ENCODE measurements around the gene GFOD1. TPM values are rescaled to one million over a fixed set of nuclear protein-coding genes. Genes with fewer than 3 reads are reported as not detected.
A peak's percentile ranks its signal among the peaks of the same experiment; 100 is the strongest.
"Not testable (repeated sequence)": the region's sequence is repeated elsewhere in the genome, so short reads cannot be mapped to it uniquely, and the experiment has no call there.

The GFOD1 gene
- total RNA-seq, 1 donor from 2014 or later, result 16.3 TPM

DNA sequence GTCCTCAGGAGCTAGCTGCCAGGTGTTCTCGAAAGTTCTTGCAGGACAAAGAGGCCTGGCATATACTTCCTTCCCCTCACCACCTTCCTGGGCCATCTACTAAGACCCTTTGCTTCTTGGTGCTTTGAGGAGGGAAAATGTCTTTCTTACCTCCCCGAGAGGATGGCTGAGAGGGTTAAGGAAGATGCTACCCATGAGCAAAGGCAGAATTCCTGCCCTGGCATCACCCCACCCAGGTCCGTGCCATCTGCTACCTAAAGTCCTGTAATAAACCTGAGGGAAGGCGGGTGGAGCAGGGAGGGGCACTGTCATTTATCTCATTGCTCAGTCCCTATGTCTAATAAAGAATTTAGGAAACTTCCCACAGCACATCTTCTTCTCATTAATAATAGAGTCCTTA, 16.2 kb downstream of the GFOD1 start:
- no peak for ATAC-seq
- DNase-seq (ENCODE audit: low spot score), result no peak
- intact Hi-C loops (cut with DNase I), result no loop called here

GRCh38 chr6:13470238-13471140, 16.9 kb downstream of the GFOD1 start:
- ATAC-seq (no peak), DNase-seq (ENCODE audit: low spot score) (no peak)
- intact Hi-C loops (cut with DNase I), result no loop called here

GRCh38 chr6:13469693-13470092, 17.7 kb downstream of the GFOD1 start:
- no peak for ATAC-seq
- intact Hi-C loops (cut with DNase I), result no loop called here

GRCh38 chr6:13468839-13469238, 18.6 kb downstream of the GFOD1 start:
- intact Hi-C loops (cut with DNase I), result no loop called here
- DNase-seq (ENCODE audit: low spot score), result no peak
- ATAC-seq, result no peak

More at GRCh38 chr6:13469693-13470092, 17.7 kb downstream of the GFOD1 start:
- DNase-seq (ENCODE audit: low spot score), result no peak

DNA sequence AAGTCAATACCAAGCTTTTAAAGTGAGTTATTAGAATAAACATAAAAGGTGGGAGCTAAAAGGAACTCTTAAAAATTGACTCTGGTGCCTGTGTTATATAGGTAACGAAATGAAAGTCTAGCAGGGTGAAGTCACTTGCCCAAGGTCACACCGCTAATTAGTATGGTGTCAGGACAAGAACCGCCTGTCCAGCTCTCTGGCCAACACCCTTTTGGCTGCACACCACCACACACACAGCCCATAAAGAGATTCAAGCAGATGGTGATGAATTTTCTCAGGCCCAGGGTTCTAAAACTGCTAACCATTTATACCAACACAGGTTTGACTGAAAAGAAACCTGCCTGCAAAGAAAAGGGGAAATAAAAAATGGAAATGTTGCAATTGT, 20.2 kb downstream of the GFOD1 start:
- intact Hi-C loops (cut with DNase I), result no loop called here
- ATAC-seq (no peak), DNase-seq (ENCODE audit: low spot score) (no peak)

- ATAC-seq, result no peak
Measured at GRCh38 chr6:13466304-13467215, 20.8 kb downstream of the GFOD1 start.

DNA sequence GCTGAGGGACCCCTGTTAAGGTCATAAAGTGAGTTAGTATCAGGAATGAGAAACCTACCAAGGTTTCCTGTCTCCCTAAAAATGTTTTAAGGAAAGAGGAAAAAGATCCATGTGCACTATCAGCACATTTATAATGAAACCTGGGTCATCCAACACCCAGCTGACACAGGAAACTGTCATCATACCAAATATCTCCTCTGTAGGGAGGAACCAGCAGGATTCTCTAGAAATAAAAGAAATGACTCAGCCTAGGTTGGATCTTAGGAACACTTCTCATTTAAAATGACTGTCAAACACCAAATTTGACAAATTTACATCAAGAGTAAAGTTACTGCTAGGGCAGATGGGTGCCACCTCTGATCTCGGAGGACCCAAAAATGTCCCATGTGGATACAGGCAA, 21.7 kb downstream of the GFOD1 start:
- no peak for DNase-seq (ENCODE audit: low spot score)
- ATAC-seq, result no peak
- intact Hi-C loops (cut with DNase I), result no loop called here

More at GRCh38 chr6:13466304-13467215, 20.8 kb downstream of the GFOD1 start:
- intact Hi-C loops (cut with DNase I), result no loop called here
- no peak for DNase-seq (ENCODE audit: low spot score)

DNA sequence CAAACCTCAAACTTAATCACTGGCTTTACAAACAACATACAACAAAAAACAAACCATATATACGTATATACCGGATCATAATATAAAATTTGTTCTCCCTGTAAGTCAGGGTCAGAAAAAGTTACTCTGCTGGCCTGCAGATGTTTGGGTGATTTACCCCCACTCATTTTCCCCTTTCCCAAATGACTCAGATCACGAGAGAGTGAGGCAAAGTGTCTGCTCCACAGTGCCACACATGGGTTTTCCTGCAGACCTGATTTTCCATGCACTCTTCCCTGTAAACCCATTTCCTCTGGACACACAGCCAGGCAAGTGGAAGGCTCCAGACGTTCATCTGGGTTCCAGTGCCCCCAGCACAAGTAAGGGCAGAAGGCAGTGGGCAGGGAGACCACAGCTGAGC, 23.5 kb downstream of the GFOD1 start:
- DNase-seq (ENCODE audit: low spot score), result no peak
- intact Hi-C loops (cut with DNase I), result no loop called here
- ATAC-seq, result no peak

- ATAC-seq (no peak), DNase-seq (ENCODE audit: low spot score) (no peak)
- intact Hi-C loops (cut with DNase I), result no loop called here
Measured at GRCh38 chr6:13463328-13463717, 24.1 kb downstream of the GFOD1 start.

GRCh38 chr6:13462458-13463327, 24.7 kb downstream of the GFOD1 start:
- intact Hi-C loops (cut with DNase I), result no loop called here
- DNase-seq (ENCODE audit: low spot score) (no peak), ATAC-seq (peak; percentile 20)

DNA sequence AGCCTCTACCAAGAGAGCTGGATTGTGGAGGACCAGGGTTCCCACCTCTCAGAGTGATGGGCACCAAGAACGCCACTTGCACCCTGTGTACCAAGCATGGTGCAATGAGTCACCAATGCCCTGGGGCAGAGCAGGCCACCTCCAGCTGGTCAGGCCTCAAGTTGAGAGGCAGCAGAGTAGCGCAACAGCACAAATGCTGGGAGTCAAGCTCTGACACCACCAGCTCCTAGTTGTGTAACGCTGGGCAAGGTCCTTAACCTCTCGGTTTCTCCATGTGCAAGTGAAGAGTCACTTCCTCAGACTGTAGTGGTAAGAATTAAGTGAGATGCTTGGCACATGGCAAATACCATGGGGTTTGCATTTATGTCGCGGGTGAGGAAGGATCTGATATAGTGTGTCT, 25.6 kb downstream of the GFOD1 start:
- DNase-seq (ENCODE audit: low spot score), result no peak
- intact Hi-C loops (cut with DNase I), result no loop called here
- no peak for ATAC-seq

GRCh38 chr6:13461307-13461706, 26.1 kb downstream of the GFOD1 start:
- DNase-seq (ENCODE audit: low spot score) (no peak), ATAC-seq (no peak)
- intact Hi-C loops (cut with DNase I), result no loop called here

DNA sequence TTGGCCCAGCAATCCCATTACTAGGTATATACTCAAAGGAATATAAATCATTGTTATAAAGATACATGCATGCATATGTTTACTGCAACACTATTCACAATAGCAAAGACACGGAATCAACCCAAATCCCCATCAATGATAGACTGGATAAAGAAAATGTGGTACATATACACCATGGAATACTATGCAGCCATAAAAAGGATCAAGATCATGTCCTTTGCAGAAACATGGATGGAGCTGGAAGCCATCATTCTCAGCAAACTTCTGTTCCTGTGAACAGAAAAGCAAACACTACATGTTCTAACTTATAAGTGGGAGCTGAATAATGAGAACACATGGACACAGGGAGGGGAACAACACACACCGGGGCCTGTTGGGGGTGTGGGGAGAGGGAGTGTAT, 27.1 kb downstream of the GFOD1 start:
- DNase-seq (ENCODE audit: low spot score); ATAC-seq; intact Hi-C loops (cut with DNase I): not testable (repeated sequence)

DNA sequence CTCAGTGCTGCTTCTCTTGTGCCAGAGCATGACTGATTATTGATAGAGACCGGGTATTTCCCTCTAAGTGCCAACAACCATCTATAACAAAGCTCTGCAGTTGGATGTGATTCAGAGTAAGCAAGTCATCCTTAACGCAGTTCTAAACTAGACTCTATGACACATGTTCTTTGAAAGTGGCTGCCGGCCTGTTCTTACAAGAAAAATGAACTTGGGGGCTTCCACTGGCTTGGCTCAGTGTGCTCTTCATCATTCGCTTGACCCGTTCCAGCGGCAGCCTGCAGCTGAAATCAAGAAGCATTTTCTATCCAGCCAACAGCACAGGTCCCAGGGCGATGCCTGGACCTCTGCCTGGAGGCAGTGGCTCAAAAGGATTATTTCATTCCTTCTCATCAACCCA, 29.8 kb downstream of the GFOD1 start:
- no peak for DNase-seq (ENCODE audit: low spot score)
- ATAC-seq, result no peak
- intact Hi-C loops (cut with DNase I), result no loop called here

DNA sequence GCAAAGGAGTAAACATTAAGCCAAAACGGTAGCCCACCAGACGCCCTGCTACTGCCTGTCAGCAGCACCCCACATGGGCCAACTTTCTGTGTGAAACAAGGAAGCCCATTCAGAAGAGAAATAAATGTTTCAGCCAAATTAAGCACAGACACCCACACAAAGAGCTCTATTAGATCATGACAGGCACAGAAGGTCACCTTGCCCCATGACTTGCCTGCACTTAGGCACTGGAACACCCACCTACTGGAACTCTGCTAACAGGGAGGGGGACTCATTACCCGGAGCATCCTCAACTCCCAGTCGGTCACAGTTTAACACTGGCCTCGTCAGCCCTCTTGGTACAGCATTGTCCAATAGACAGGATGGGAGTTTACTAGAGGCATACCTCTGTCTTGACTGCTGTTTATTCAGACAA, 31.8 kb downstream of the GFOD1 start:
- ATAC-seq (no peak), DNase-seq (ENCODE audit: low spot score) (no peak)
- intact Hi-C loops (cut with DNase I), result no loop called here

GRCh38 chr6:13454286-13455221, 32.8 kb downstream of the GFOD1 start:
- ATAC-seq (peak; percentile 72), DNase-seq (ENCODE audit: low spot score) (no peak)
- intact Hi-C loops (cut with DNase I), result no loop called here

DNA sequence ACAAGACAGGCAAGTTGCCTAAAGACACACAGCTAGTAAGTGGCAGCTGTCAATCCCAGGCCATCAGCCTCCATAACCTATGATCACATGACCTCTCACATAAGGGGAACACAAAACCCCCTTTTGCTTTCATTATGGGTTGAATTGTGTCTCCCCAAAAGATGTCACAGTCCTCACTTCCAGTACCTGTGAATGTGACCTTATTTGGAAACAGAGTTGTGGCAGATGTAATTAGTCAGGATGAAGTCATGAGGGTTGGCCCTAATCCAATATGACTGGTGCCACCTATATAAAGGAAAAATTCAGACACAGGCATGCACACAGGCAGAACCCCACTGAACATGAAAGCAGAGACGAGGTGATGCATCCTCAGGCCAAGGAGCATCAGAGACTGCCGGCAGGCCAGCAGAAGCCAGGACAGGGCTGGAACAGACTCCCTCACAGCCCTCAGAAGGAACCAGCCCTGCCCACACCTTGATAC, 33.6 kb downstream of the GFOD1 start:
- intact Hi-C loops (cut with DNase I), result no loop called here
- DNase-seq (ENCODE audit: low spot score) (no peak), ATAC-seq (no peak)

- intact Hi-C loops (cut with DNase I), result no loop called here
- DNase-seq (ENCODE audit: low spot score) (no peak), ATAC-seq (no peak)
Measured at GRCh38 chr6:13453153-13453552, 34.2 kb downstream of the GFOD1 start.
